K562 treated with DMSO at 1 percent for 12 hours (cell line): Measurements from ENCODE around the gene ATP6V0A4. TPM values are rescaled to one million over a fixed set of nuclear protein-coding genes. Genes with fewer than 3 reads are reported as not detected.

Source experiments
- total RNA-seq: library from RNA; unstranded; fragments of 300-600 nt; gene quantifications from 2 replicates; pipeline ENCODE4 v1.2.3, GENCODE V29; 2022; ENCODE audit not compliant: insufficient read depth

Gene ATP6V0A4
- not detected in 2 replicates for total RNA-seq

GRCh38 chr7:138797715-138798320, at the start of gene ATP6V0A4, which contains the start of gene TMEM213:
TSS of gene ATP6V0A4 (minus strand) at chr7:138798196. CDS start at chr7:138771247, 26,949 bp downstream.
TSS of gene TMEM213 (plus strand) at chr7:138797994. CDS start at chr7:138798105, 111 bp downstream.

GRCh38 chr7:138700857-138701536, 97.0 kb downstream of the ATP6V0A4 start, which contains the start of gene SVOPL:
TSS of gene SVOPL (minus strand) at chr7:138701362. CDS start at chr7:138679045, 22,317 bp downstream.

Other genes starting within 250 kb of the ATP6V0A4 start
- not detected in 2 replicates for gene SVOPL, start 96.8 kb downstream of the ATP6V0A4 start, total RNA-seq
- gene TMEM213, start 202 bp downstream of the ATP6V0A4 start, total RNA-seq, result not detected in 2 replicates
- gene KIAA1549, start 183.2 kb upstream of the ATP6V0A4 start, total RNA-seq, result 0.56 TPM in 1 of 2 replicates, not detected in the other
- gene ZC3HAV1L, start 237.8 kb upstream of the ATP6V0A4 start, total RNA-seq, result not detected in 2 replicates